PC-9 (cell line): ENCODE measurements around the gene ZDHHC14. TPM values are rescaled to one million over a fixed set of nuclear protein-coding genes. Genes with fewer than 3 reads are reported as not detected.
A peak's percentile ranks its signal among the peaks of the same experiment; 100 is the strongest.

Experiments
- BruUV-seq: library from RNA; stranded (reverse); fragments of 400-500 nt; replicated peaks from 2 replicates; lab custom pipeline; 2021; lab: Mats Ljungman, UMichigan
- CTCF ChIA-PET: fragments of 300-600 bp; sonication (Branson Sonifier 250); formaldehyde crosslinking; loops from one replicate; lab custom pipeline; 2022; ENCODE audit warnings: antibody characterized with exemption; lab: Charles Lee
- POLR2A ChIA-PET: fragments of 300-600 bp; sonication (Branson Sonifier 250); formaldehyde crosslinking; loops from one replicate; lab custom pipeline; 2022; ENCODE audit warnings: antibody characterized with exemption; ENCODE audit not compliant: unreplicated experiment; lab: Charles Lee
- DNase-seq, 2 experiments: peaks; one replicate each; pipeline versions ENCODE4 v3.0.0 to v3.0.0-alpha.2; 2015 to 2022; ENCODE audit warnings: mixed read lengths in 1 of 2
- H2AFZ ChIP-seq: fragments of 200-600 bp; sonication (generic); 2 replicates; pipeline ENCODE4 v1.8.1; 2017; ENCODE audit warnings: antibody characterized with exemption
- H3F3A ChIP-seq: fragments of 200-600 bp; sonication (generic); 2 replicates; pipeline ENCODE4 v1.8.1; 2017; ENCODE audit warnings: antibody characterized with exemption, mild to moderate bottlenecking, low read depth; ENCODE audit not compliant: insufficient read depth
- H3K27ac ChIP-seq: fragments of 200-600 bp; sonication (generic); 2 replicates; pipeline ENCODE4 v1.6.1; 2016; ENCODE audit warnings: mixed run types
- H3K27me3 ChIP-seq: fragments of 200-600 bp; sonication (generic); 2 replicates; pipeline ENCODE4 v1.6.1; 2016; ENCODE audit warnings: low read depth, mixed run types; ENCODE audit not compliant: insufficient read depth
- H3K36me3 ChIP-seq: fragments of 200-600 bp; sonication (generic); 2 replicates; pipeline ENCODE4 v1.6.1; 2016; ENCODE audit warnings: low read depth, mixed run types
- H3K4me1 ChIP-seq: fragments of 200-600 bp; sonication (generic); replicated peaks from 2 replicates; pipeline ENCODE4 v1.6.1; 2016; ENCODE audit warnings: mixed run types; ENCODE audit not compliant: insufficient read depth
- H3K4me2 ChIP-seq: fragments of 200-600 bp; sonication (generic); 2 replicates; pipeline ENCODE4 v1.6.1; 2017; ENCODE audit warnings: mixed run types
- H3K4me3 ChIP-seq: fragments of 200-600 bp; sonication (generic); 2 replicates; pipeline ENCODE4 v1.6.1; 2016; ENCODE audit warnings: mixed run types
- H3K79me2 ChIP-seq: fragments of 200-600 bp; sonication (generic); 2 replicates; pipeline ENCODE4 v1.6.1; 2017; ENCODE audit warnings: low read depth, mixed run types
- H3K9me2 ChIP-seq: fragments of 200-600 bp; sonication (generic); 2 replicates; pipeline ENCODE4 v1.8.1; 2017; ENCODE audit warnings: mild to moderate bottlenecking; ENCODE audit not compliant: insufficient read depth
- H3K9me3 ChIP-seq: fragments of 200-600 bp; sonication (generic); 2 replicates; pipeline ENCODE4 v1.8.1; 2016; ENCODE audit warnings: low read depth; ENCODE audit not compliant: insufficient read depth
- H4K20me1 ChIP-seq: fragments of 200-600 bp; sonication (generic); 2 replicates; pipeline ENCODE4 v1.8.1; 2017; ENCODE audit not compliant: insufficient read depth
- CTCF ChIP-seq: fragments of 200-600 bp; sonication (generic); conservative IDR thresholded peaks from 2 replicates; pipeline ENCODE4 v1.6.1; 2017; ENCODE audit warnings: mixed run types, antibody characterized with exemption, mild to moderate bottlenecking, moderate library complexity
- EZH2 ChIP-seq: fragments of 200-600 bp; sonication (generic); IDR thresholded peaks from 2 replicates; pipeline ENCODE4 v1.8.0; 2017; ENCODE audit warnings: antibody characterized with exemption, low read depth
- intact Hi-C: fragments of 100-400 bp; cut with micrococcal nuclease; formaldehyde crosslinking; loops from one replicate; pipeline ENCODE4 v1.10.0; 2022; ENCODE audit not compliant: unreplicated experiment
- total RNA-seq: library from RNA; stranded (reverse); gene quantifications from 2 replicates; pipeline ENCODE4 v1.2.3, GENCODE V29; 2021

ZDHHC14 gene
- total RNA-seq, 1 experiment from 2014 or later, result 5.6 TPM

GRCh38 chr6:157529654-157530039 lies 148.7 kb downstream of the ZDHHC14 start:
- H2AFZ ChIP-seq, result no peak overlapping the region

GRCh38 chr6:157530126-157530525 lies 149.1 kb downstream of the ZDHHC14 start:
- POLR2A ChIA-PET, result no interaction called here
- CTCF ChIA-PET, result no interaction called here
- no peak for TF ChIP-seq CTCF
- TF ChIP-seq EZH2, result no peak
- Histone ChIP-seq H3K36me3 (no peaks in the 10 kb centered on the region), H3K79me2 (peaks cover 5% of the 10 kb centered on the region; the same call in 1 of the 2 replicates), H3K9me2 (no peaks in the 10 kb centered on the region), H3K4me2 (no peak overlapping the region), H4K20me1 (no peaks in the 10 kb centered on the region), H3F3A (peaks cover 13% of the 10 kb centered on the region; the same call in 1 of the 2 replicates), H3K4me1 (peaks cover 38% of the 10 kb centered on the region), H3K27ac (no peak overlapping the region; the same call in 1 of the 2 replicates), H2AFZ (no peak overlapping the region), H3K4me3 (no peak overlapping the region), H3K9me3 (no peaks in the 10 kb centered on the region), H3K27me3 (no peaks in the 10 kb centered on the region)
- intact Hi-C loops, result no loop called here
- BruUV-seq, result no TSS peak
- DNase-seq, result no peak

More at GRCh38 chr6:157529654-157530039, 148.7 kb downstream of the ZDHHC14 start:
- Histone ChIP-seq H3K4me2 (peak overlapping the region; percentile 64), H3K36me3 (no peaks in the 10 kb centered on the region), H4K20me1 (no peaks in the 10 kb centered on the region), H3K9me3 (no peaks in the 10 kb centered on the region), H3K27ac (peak overlapping the region; percentile 55), H3K9me2 (no peaks in the 10 kb centered on the region), H3K4me3 (no peak overlapping the region), H3K27me3 (no peaks in the 10 kb centered on the region), H3F3A (peaks cover 8% of the 10 kb centered on the region; the same call in 1 of the 2 replicates), H3K79me2 (peaks cover 5% of the 10 kb centered on the region; the same call in 1 of the 2 replicates), H3K4me1 (peaks cover 33% of the 10 kb centered on the region)
- CTCF ChIA-PET, result no interaction called here
- BruUV-seq, result no TSS peak
- TF ChIP-seq CTCF (no peak), EZH2 (no peak)
- DNase-seq, result no peak
- intact Hi-C loops, result no loop called here
- POLR2A ChIA-PET, result no interaction called here

GRCh38 chr6:157530724-157531168 lies 149.8 kb downstream of the ZDHHC14 start:
- H3K4me1 ChIP-seq, result peaks cover 44% of the 10 kb centered on the region
- CTCF ChIA-PET, result no interaction called here
- no TSS peak for BruUV-seq

More at GRCh38 chr6:157530724-157531168, 149.8 kb downstream of the ZDHHC14 start:
- Histone ChIP-seq H4K20me1 (no peaks in the 10 kb centered on the region), H3K4me3 (no peak overlapping the region), H3K36me3 (no peaks in the 10 kb centered on the region), H3K27ac (no peak overlapping the region), H3K9me2 (no peaks in the 10 kb centered on the region), H2AFZ (no peak overlapping the region), H3K9me3 (no peaks in the 10 kb centered on the region), H3F3A (peaks cover 19% of the 10 kb centered on the region; the same call in 1 of the 2 replicates), H3K4me2 (no peak overlapping the region), H3K27me3 (no peaks in the 10 kb centered on the region), H3K79me2 (peaks cover 5% of the 10 kb centered on the region; the same call in 1 of the 2 replicates)
- TF ChIP-seq EZH2 (no peak), CTCF (no peak)
- POLR2A ChIA-PET, result no interaction called here
- intact Hi-C loops, result no loop called here
- no peak for DNase-seq
